ENCODE data around the gene PREX1. TPM values are rescaled to one million over a fixed set of nuclear protein-coding genes. Genes with fewer than 3 reads are reported as not detected.

Gene PREX1
- total RNA-seq, 1 experiment from 2014 or later: 3.3 TPM

DNA sequence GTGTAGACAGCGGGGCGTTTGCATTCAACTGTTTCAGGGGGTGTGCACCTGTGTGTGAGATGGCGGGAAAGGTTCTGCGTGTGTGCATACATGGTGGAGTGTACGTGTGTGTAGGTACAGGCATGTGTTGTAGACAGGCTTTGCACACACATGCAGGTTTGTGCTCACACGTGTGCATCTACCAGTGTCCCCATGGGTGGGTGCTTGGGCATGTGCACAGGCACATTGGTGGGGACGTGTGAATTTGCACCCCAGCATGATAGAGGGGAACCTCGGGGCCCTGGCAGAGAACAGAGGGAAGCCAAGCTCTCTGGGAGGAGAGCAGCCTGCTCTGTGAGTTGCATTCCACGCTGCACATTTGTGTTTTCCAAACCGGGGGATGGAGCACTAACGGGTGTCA, 250.2 kb downstream of the PREX1 start:
- no peaks in the 10 kb centered on the region for H3K9me3 ChIP-seq (ENCODE audit: insufficient read depth, low read depth)
- H3F3A ChIP-seq (ENCODE audit: insufficient read depth, low read depth): no peaks in the 10 kb centered on the region
- no TSS peak for BruUV-seq (replicated peaks)
- no peak overlapping the region for H3K27ac ChIP-seq
- TF ChIP-seq, protein P1, sequence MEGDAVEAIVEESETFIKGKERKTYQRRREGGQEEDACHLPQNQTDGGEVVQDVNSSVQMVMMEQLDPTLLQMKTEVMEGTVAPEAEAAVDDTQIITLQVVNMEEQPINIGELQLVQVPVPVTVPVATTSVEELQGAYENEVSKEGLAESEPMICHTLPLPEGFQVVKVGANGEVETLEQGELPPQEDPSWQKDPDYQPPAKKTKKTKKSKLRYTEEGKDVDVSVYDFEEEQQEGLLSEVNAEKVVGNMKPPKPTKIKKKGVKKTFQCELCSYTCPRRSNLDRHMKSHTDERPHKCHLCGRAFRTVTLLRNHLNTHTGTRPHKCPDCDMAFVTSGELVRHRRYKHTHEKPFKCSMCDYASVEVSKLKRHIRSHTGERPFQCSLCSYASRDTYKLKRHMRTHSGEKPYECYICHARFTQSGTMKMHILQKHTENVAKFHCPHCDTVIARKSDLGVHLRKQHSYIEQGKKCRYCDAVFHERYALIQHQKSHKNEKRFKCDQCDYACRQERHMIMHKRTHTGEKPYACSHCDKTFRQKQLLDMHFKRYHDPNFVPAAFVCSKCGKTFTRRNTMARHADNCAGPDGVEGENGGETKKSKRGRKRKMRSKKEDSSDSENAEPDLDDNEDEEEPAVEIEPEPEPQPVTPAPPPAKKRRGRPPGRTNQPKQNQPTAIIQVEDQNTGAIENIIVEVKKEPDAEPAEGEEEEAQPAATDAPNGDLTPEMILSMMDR (conservative IDR thresholded peaks at IDR 0.05): no peak
- TF ChIP-seq EZH2 (IDR thresholded peaks at IDR 0.05; ENCODE audit: low read depth): no peak
- H3K4me2 ChIP-seq: no peak overlapping the region
- H3K9me2 ChIP-seq (ENCODE audit: insufficient read depth): no peaks in the 10 kb centered on the region
- no peaks in the 10 kb centered on the region for H3K4me1 ChIP-seq (replicated peaks; ENCODE audit: insufficient read depth)
- H3K4me3 ChIP-seq: no peak overlapping the region
- DNase-seq: no peak
- H3K79me2 ChIP-seq (ENCODE audit: low read depth): no peaks in the 10 kb centered on the region
- CTCF ChIA-PET: no interaction called here
- no peak overlapping the region for H2AFZ ChIP-seq
- H3K27me3 ChIP-seq (ENCODE audit: insufficient read depth, low read depth): no peaks in the 10 kb centered on the region
- no peaks in the 10 kb centered on the region for H4K20me1 ChIP-seq (ENCODE audit: insufficient read depth)
- POLR2A ChIA-PET (ENCODE audit: unreplicated experiment): interaction anchor here (0.8 kb wide), 1 partner anchor 94 kb away, joined by 5 read pairs; no protein-coding TSS in a partner anchor
- intact Hi-C loops (cut with micrococcal nuclease; ENCODE audit: unreplicated experiment): no loop called here
- no peaks in the 10 kb centered on the region for H3K36me3 ChIP-seq (ENCODE audit: low read depth)

DNA sequence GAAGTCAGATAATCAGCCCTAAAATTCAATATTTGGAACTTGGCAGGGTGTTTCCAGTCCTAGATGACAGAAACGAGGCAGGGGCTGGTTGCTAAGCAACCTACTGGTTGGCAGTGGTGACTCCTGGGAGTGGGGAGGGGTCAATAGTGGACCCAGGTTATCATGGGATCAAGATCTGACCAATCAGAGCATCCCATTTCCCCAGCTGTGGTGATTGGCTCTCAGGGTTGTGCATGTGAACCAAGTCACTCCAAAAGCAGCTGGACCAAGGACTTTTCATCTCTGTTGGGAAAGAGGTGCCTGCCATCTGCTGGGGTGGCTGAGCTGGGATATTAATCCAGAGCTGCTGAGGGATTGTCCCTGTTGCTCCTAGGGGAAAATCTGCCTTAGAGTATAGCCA, 253.4 kb downstream of the PREX1 start:
- TF ChIP-seq EZH2 (IDR thresholded peaks at IDR 0.05; ENCODE audit: low read depth): no peak
- TF ChIP-seq, protein P1 (conservative IDR thresholded peaks at IDR 0.05): no peak
- H3K79me2 ChIP-seq (ENCODE audit: low read depth): no peaks in the 10 kb centered on the region
- H3K27ac ChIP-seq: no peak overlapping the region
- H3K4me2 ChIP-seq: no peak overlapping the region
- H3K9me2 ChIP-seq (ENCODE audit: insufficient read depth): no peaks in the 10 kb centered on the region
- intact Hi-C loops (cut with micrococcal nuclease; ENCODE audit: unreplicated experiment): no loop called here
- no peaks in the 10 kb centered on the region for H3K36me3 ChIP-seq (ENCODE audit: low read depth)
- ChIA-PET CTCF (interaction anchor here (1.5 kb wide), 1 partner anchor 46 kb away, joined by 3 read pairs; no protein-coding TSS in a partner anchor), POLR2A (ENCODE audit: unreplicated experiment) (interaction anchor here (0.6 kb wide), 1 partner anchor 36 kb away, joined by 3 read pairs; no protein-coding TSS in a partner anchor)
- no TSS peak for BruUV-seq (replicated peaks)
- H3K4me1 ChIP-seq (replicated peaks; ENCODE audit: insufficient read depth): 0 out of 2 replicates have a peak, but pooled peaks cover 4% of the 10 kb centered on the region
- no peaks in the 10 kb centered on the region for H4K20me1 ChIP-seq (ENCODE audit: insufficient read depth)
- DNase-seq: peak in 1 of 2 experiments; percentile 55
- no peak overlapping the region for H3K4me3 ChIP-seq
- H2AFZ ChIP-seq: no peak overlapping the region
- H3K9me3 ChIP-seq (ENCODE audit: insufficient read depth, low read depth): no peaks in the 10 kb centered on the region
- no peaks in the 10 kb centered on the region for H3F3A ChIP-seq (ENCODE audit: insufficient read depth, low read depth)
- H3K27me3 ChIP-seq (ENCODE audit: insufficient read depth, low read depth): no peaks in the 10 kb centered on the region

Other genes starting within 250 kb of the PREX1 start
- gene ARFGEF2, start 93.7 kb upstream of the PREX1 start, total RNA-seq (2021): 39.9 and 47.0 TPM in 2 replicates
- gene CSE1L, start 218.3 kb upstream of the PREX1 start, total RNA-seq (2021): 83.1 and 132 TPM in 2 replicates

Data from PC-9 (cell line).